Measurements from ENCODE around the gene IMMP2L. TPM values are rescaled to one million over a fixed set of nuclear protein-coding genes. Genes with fewer than 3 reads are reported as not detected.

Gene IMMP2L
- total and polyA plus RNA-seq, 2 of the 13 experiments (the other 11 are each of a cell fraction or from before 2014, with no cell fraction given) = 7.8 to 16.9 TPM

GRCh38 chr7:111388912-111389311, 173.4 kb downstream of the IMMP2L start:
- in situ Hi-C loops (cut with HindIII; ENCODE audit: extremely low pct_ligation_motif_present, low pct_unique_long_range_greater_than_20kb) = no loop called here
- no peak for TF ChIP-seq CEBPZ (IDR thresholded peaks at IDR 0.05; ENCODE audit: low read length)
- no peak for TF ChIP-seq NFE2 (CRISPR knock-in tag; IDR thresholded peaks at IDR 0.05)
- TF ChIP-seq KDM5A (IDR thresholded peaks at IDR 0.05; ENCODE audit: borderline replicate concordance, low read length) = no peak
- no peak for TF ChIP-seq PCBP2 (optimal IDR thresholded peaks at IDR 0.05; ENCODE audit: low read depth, low read length, poor library complexity, severe bottlenecking)
- no peak for TF ChIP-seq E2F1 (CRISPR knock-in tag; IDR thresholded peaks at IDR 0.05)
- no peak for TF ChIP-seq KDM2A (CRISPR knock-in tag; IDR thresholded peaks at IDR 0.05; ENCODE audit: borderline replicate concordance, low read depth)
- TF ChIP-seq ZNF550 (CRISPR knock-in tag; IDR thresholded peaks at IDR 0.05; ENCODE audit: borderline replicate concordance) = no peak
- no peak for TF ChIP-seq ZNF816 (CRISPR knock-in tag; IDR thresholded peaks at IDR 0.05; ENCODE audit: borderline replicate concordance)
- TF ChIP-seq HBP1 (CRISPR knock-in tag; IDR thresholded peaks at IDR 0.05; ENCODE audit: low read depth) = no peak
- no peak for TF ChIP-seq WIZ (CRISPR knock-in tag; IDR thresholded peaks at IDR 0.05)
- TF ChIP-seq ZNF839 (CRISPR knock-in tag; IDR thresholded peaks at IDR 0.05; ENCODE audit: borderline replicate concordance) = no peak
- no peak for TF ChIP-seq NFKB2 (CRISPR knock-in tag; IDR thresholded peaks at IDR 0.05; ENCODE audit: borderline replicate concordance)
- TF ChIP-seq MLLT10 (CRISPR knock-in tag; IDR thresholded peaks at IDR 0.05) = no peak
- TF ChIP-seq MEIS1 (CRISPR knock-in tag; IDR thresholded peaks at IDR 0.05; ENCODE audit: borderline replicate concordance) = no peak
- no peak for TF ChIP-seq TRIM24 (CRISPR knock-in tag; IDR thresholded peaks at IDR 0.05)
- no peak for FAIRE-seq

More at GRCh38 chr7:111388912-111389311, 173.4 kb downstream of the IMMP2L start:
- Histone ChIP-seq H4K20me1 (ENCODE audit: insufficient read depth, low read length) (no peaks in the 10 kb centered on the region), H3K36me3 (replicated peaks in 1 of 2; ENCODE audit: control insufficient read depth in 1 of 2, insufficient read depth in 2 of 2, low read length in 2 of 2) (no peaks in the 10 kb centered on the region), H3K4me3 (replicated peaks in 1 of 3; ENCODE audit: insufficient read depth in 1 of 3, low read depth in 2 of 3, low read length in 3 of 3) (no peak overlapping the region), H2AFZ (ENCODE audit: low read length) (no peak overlapping the region), H3K79me2 (ENCODE audit: insufficient read depth, low read length) (no peaks in the 10 kb centered on the region), H3K27ac (ENCODE audit: extremely low read length, insufficient read depth, low read length) (no peak overlapping the region), H3K9me3 (ENCODE audit: low read length) (no peaks in the 10 kb centered on the region), H3K4me2 (ENCODE audit: low read depth, low read length) (no peak overlapping the region), H3K9ac (ENCODE audit: insufficient read depth, low read depth, low read length) (no peak overlapping the region), H3K27me3 (ENCODE audit: control insufficient read depth in 1 of 2, insufficient read depth in 2 of 2, low read length in 2 of 2) (no peaks in the 10 kb centered on the region), H3K4me1 (ENCODE audit: insufficient read depth, low read length) (no peaks in the 10 kb centered on the region)
- ChIA-PET POLR2A (no interaction called here), CTCF (ENCODE audit: low intra/inter-chr PET ratio, low total read pairs) (no interaction called here)
- ATAC-seq (no peak), DNase-seq (ENCODE audit: low spot score) (no peak)
- WGBS (ENCODE audit: low lambda C conversion rate) = 94% methylated on average over 2 of the region's 2 CpGs
- BruUV-seq (replicated peaks) = no TSS peak
- intact Hi-C loops (cut with micrococcal nuclease; ENCODE audit: unreplicated experiment) = no loop called here

Data from HepG2 (cell line).